ENCODE results near the gene MALRD1.

DNA sequence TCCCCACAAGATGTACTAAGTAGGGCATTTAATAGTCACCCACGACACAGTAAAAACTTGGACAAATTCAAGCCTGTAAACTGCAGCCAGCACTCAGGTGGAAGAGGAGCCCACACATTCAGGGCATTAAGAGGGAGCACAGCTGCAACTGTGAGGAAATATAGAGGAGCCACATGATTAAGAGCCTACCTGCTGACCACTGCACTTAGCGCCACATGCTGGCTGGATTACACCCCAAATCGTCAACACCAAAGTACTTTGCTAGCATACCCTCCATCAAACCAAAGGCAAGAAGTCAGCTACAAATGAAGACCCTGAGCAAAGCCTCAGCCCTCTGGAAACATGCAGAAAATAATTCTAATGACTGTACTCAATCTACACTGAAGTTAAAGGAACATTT, 445.3 kb downstream of the MALRD1 start:
- TF ChIP-seq TARDBP (IDR thresholded peaks at IDR 0.05), result no peak
- no peak for TF ChIP-seq SP1 (IDR thresholded peaks at IDR 0.05)
- no peak for TF ChIP-seq ARNT (IDR thresholded peaks at IDR 0.05)
- no peak for TF ChIP-seq FOXM1 (IDR thresholded peaks at IDR 0.05; ENCODE audit: borderline replicate concordance)
- TF ChIP-seq BHLHE40 (IDR thresholded peaks at IDR 0.05; ENCODE audit: borderline replicate concordance), result no peak
- TF ChIP-seq SUZ12 (IDR thresholded peaks at IDR 0.05), result no peak
- TF ChIP-seq ELF4 (IDR thresholded peaks at IDR 0.05), result no peak
- TF ChIP-seq HDGF (IDR thresholded peaks at IDR 0.05; ENCODE audit: borderline replicate concordance), result no peak
- no peak for TF ChIP-seq FOXK2 (IDR thresholded peaks at IDR 0.05)

Data from HEK293T (cell line).